Astrocyte of the spinal cord (primary cell): ENCODE measurements around the gene SPATA45.
"Not testable (repeated sequence)": the region's sequence is repeated elsewhere in the genome, so short reads cannot be mapped to it uniquely, and the experiment has no call there.

ENCODE experiments used
- DNase-seq: peaks from one replicate; pipeline ENCODE4 v3.0.0; 2011; ENCODE audit warnings: low read depth, low spot score
- H3K4me3 ChIP-seq: 2 replicates; pipeline ENCODE4 v1.5.1; 2011; ENCODE audit warnings: low read depth, mild to moderate bottlenecking, low read length, moderate library complexity
- in situ Hi-C: cut with HindIII; loops from 2 replicates; pipeline ENCODE4 v1.10.0; 2017; ENCODE audit warnings: low sequenced_read_pairs
- TF ChIP-seq, protein P1 (sequence below): IDR thresholded peaks from 2 replicates; pipeline ENCODE4 v1.5.1; 2012; ENCODE audit warnings: low read depth, mild to moderate bottlenecking, low read length, inconsistent platforms

Gene SPATA45

GRCh38 chr1:212871976-212872375 is 24.5 kb upstream of the SPATA45 start:
- in situ Hi-C loops: no loop called here
- no peak overlapping the region for H3K4me3 ChIP-seq
- TF ChIP-seq, protein P1, sequence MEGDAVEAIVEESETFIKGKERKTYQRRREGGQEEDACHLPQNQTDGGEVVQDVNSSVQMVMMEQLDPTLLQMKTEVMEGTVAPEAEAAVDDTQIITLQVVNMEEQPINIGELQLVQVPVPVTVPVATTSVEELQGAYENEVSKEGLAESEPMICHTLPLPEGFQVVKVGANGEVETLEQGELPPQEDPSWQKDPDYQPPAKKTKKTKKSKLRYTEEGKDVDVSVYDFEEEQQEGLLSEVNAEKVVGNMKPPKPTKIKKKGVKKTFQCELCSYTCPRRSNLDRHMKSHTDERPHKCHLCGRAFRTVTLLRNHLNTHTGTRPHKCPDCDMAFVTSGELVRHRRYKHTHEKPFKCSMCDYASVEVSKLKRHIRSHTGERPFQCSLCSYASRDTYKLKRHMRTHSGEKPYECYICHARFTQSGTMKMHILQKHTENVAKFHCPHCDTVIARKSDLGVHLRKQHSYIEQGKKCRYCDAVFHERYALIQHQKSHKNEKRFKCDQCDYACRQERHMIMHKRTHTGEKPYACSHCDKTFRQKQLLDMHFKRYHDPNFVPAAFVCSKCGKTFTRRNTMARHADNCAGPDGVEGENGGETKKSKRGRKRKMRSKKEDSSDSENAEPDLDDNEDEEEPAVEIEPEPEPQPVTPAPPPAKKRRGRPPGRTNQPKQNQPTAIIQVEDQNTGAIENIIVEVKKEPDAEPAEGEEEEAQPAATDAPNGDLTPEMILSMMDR: no peak
- DNase-seq: no peak

GRCh38 chr1:212867192-212867591 is 19.7 kb upstream of the SPATA45 start:
- in situ Hi-C loops: no loop called here
- DNase-seq: no peak
- TF ChIP-seq, protein P1: no peak
- H3K4me3 ChIP-seq: no peak overlapping the region

- in situ Hi-C loops: no loop called here
- H3K4me3 ChIP-seq: no peak overlapping the region
- DNase-seq: no peak
- TF ChIP-seq, protein P1: no peak
Measured at GRCh38 chr1:212864201-212864600, 16.8 kb upstream of the SPATA45 start.

- in situ Hi-C loops, DNase-seq, H3K4me3 ChIP-seq: not testable (repeated sequence)
Measured at GRCh38 chr1:212863345-212863744, 15.9 kb upstream of the SPATA45 start.

GRCh38 chr1:212862111-212862690 is 14.8 kb upstream of the SPATA45 start:
- in situ Hi-C loops: no loop called here
- TF ChIP-seq, protein P1: no peak

GRCh38 chr1:212860713-212861581 is 13.5 kb upstream of the SPATA45 start:
- peak; percentile 18 for DNase-seq
- in situ Hi-C loops: no loop called here
- TF ChIP-seq, protein P1: no peak
- no peak overlapping the region for H3K4me3 ChIP-seq

More at GRCh38 chr1:212862111-212862690, 14.8 kb upstream of the SPATA45 start:
- H3K4me3 ChIP-seq: no peak overlapping the region
- DNase-seq: no peak
